Activated gamma-delta T cell treated with anti-CD3 and anti-CD28 coated beads, Interleukin-2, amount 50 U/mL, for 16 hours (primary cell): ENCODE measurements around the gene WWOX.
A peak's percentile ranks its signal among the peaks of the same experiment; 100 is the strongest.

Experiments used
- DNase-seq: peaks from one replicate; pipeline ENCODE4 v3.0.0-alpha.2; 2020; ENCODE audit warnings: low read depth

WWOX gene

DNA sequence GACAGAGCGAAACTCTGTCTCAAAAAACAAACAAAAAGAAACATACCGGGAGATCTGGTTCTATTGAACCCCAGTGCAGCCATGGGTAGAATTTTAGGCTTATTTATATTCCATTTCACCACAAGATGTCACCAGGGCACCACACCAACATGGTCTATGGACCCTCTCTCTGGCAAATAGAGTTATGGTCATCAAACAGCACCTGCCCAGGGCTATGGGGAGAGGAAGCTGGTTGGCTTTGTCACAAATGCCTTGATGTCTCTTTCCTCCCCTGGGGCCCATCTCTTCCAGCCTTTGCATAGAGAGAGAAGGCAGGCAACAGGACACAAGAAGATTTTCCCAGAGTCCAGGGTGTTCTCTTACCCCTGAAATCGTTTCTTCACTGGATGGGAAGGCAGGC is 128.4 kb downstream of the WWOX start:
- no peak for DNase-seq

GRCh38 chr16:78228704-78229103 is 129.2 kb downstream of the WWOX start:
- no peak for DNase-seq

DNA sequence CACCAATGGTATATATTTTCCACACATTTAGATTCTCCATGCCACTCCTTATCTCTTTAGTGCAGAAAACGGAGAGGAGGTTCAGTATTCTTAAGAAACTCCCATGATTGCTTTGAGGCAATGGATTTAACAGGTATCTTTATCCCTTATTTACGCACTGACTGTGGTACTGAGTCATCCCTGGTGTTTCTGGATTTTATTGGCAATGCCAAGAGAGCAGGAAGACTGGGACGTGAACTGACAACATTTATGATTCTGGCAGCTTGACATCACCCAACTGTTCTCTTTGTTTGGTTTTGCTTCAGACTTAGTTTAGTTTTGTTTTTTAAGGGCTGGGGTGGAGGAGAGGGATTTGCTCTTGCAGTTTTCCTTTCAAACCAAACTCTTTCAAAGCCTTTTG is 131.4 kb downstream of the WWOX start:
- DNase-seq = no peak

DNA sequence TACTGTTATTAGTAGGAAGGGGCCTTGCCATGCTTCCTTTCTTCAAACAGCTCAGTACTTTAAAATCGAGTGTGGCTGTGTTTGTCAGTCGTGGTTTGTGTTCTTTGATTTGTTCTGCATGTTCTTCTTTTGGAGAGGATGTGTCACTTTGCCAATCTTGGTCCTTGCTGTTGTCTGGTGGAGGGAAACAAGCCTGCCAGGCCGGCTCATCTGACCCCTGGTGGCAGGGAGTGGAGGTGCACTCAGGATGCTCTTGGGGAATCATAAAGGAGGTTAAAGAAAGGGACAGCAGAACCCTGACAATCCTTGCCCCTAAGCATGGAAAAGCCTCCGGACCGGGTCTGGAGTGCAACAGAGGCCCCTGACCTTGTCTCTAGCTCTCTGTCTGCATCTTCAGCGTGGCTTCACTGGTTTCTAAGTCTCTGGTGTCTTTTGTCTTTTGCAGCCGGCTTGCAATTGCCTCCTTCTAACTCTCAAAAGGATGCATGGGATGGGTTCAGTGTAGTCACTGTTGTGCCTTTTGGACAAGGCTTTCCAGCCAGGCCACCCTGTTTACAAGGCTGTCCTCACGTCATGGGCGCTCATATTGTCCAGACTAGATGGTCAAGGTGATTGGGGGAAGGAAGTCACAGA is 135.8 kb downstream of the WWOX start:
- peak; percentile 45 for DNase-seq

GRCh38 chr16:78235876-78236275 is 136.4 kb downstream of the WWOX start:
- no peak for DNase-seq

DNA sequence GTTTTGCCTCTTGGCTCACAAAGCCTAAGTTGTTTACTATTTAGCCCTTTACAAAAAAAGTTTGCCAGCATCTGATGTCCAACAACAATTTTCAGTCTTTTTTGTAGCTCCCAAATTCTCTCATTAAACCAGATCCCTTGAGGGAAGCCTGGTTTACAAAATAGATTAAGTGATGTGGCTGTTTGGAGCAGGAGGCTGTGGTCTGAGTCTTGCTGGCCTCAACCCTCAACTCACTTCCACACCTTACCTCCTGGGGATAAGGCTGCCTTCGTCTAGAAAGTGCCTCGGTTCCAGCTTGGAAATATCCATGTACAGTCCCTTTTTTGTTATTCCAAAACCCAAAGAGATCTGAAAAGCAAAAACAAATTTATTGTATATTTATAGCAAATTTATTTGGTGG is 138.4 kb downstream of the WWOX start:
- no peak for DNase-seq

GRCh38 chr16:78240459-78241222 is 141.2 kb downstream of the WWOX start:
- DNase-seq = no peak

DNA sequence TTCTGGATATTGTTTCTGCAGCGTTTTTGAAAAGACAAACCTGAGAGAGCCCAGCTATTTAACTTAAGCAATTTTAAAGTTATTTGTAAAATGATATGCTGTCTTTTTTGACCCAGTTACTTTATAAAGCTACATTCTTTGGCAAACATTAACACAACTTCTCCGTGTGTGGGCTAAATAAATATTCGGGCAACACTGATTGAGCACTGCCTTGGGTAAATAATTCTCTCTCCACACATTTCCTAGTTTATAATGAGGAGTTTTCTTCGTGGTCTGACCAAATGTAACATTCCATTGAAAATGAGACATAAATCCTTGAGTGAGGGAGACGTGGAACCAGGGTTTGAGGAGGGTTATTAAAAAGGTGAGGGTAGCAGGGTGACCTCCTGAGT is 142.8 kb downstream of the WWOX start:
- no peak for DNase-seq

- no peak for DNase-seq
Observed at GRCh38 chr16:78244131-78244895, 144.9 kb downstream of the WWOX start.

DNA sequence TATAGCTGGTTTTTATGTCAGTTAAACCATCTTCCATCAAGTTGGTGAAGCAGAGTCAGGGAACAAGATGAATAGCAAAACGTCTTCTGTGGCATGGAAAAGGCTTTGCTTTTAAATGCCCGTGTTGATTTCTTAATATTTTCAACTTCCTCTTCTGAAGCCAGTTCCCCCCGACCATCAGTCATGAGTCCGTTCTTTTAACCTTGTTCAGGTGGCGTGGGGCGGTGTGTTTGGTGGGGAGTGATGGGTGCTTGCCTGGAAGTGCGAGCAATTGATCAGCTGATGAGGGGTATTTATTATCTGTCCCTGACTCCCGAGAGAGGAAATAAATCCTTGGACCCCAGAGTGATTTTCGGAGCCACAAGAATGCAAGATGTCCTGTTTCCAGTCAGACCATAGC is 147.1 kb downstream of the WWOX start:
- DNase-seq = no peak

- no peak for DNase-seq
Observed at GRCh38 chr16:78249056-78249455, 149.6 kb downstream of the WWOX start.

DNA sequence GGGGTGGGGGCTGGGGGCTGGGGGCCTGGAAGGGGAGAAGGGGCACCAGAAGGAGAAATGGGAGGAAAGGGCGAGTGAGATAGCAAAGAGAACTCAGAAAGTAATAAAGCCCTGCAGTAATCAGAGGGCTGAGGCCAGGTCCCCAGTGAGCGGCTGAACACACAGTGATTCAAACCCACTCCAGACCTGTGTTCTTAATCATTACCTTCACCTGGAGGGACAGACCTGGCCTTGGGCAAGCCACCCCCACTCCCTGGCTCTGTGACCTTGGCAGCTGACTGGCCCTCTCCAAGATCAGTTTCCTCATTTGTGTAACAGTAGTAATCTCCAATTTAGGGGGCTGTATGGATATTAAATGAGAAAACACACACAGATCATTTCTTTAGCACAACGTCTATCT is 150.4 kb downstream of the WWOX start:
- DNase-seq = no peak

DNA sequence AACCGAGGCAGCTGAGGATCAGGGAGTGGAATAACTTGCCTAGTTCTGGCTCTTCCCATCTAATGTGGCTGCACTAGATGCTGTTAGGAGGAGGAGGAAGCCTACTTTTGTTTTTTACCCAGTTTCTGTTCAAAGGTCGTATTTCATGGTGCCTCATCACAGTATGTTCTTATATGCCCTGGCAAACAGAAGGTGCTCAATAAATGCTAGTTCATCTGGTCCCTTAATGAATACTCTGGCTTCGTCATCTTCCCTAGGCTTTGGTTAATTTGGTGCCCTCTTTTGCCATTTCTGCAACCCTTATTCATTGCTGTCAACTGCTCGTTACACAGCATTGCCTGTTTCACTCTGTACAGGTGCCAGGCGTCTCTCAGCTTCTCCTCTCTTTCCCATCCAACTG is 151.7 kb downstream of the WWOX start:
- DNase-seq = no peak

GRCh38 chr16:78252757-78253156 is 153.3 kb downstream of the WWOX start:
- no peak for DNase-seq

GRCh38 chr16:78254841-78255240 is 155.4 kb downstream of the WWOX start:
- no peak for DNase-seq

DNA sequence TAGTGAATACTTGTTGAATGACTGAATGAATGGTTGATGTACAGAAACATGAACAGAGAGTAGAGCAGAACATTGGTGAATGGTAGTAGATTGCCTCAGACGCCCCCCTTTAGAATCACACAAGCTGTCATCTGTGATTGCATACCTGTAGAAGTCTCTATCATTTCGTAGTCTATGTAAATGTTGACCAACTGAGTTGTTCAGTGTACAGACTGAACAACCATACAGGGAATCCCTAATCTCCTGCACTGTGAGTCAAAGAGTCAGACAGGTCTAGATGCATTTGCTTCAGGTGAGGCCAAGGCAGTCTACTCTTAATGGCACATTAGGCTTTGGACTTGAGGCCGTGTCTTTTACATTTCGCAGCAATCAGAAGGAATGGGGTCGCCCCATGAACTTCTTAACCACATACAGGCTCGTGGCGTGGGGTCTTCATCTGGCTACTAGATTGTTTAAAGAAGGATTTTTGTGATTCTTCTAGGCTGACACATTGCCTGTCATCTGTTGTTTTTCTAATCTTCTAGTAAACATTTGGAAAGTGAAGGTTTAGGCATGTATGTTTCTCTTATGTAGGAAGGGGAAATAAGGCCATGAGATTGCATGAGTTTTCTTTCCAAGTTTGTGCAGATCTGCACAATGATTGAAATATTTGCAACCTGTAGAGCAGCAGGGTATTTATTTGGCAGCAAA is 157.4 kb downstream of the WWOX start:
- DNase-seq = no peak

DNA sequence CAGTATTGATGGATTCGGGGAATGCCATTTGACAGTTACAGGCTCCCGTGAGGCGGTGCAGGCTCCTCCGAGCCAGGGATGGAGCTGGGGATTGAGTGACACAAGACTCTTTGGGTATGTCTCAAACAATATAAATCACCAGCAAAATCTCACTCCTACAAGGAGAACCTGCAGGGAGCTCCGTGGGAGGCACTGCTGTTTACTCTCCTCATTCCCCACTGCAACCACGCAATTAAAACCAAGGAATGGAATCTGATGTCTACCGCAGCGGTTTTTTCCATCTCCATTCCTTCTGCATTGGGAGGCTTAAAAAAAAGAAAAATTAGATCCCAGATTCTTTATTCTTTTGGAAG is 157.9 kb downstream of the WWOX start:
- DNase-seq = no peak

- DNase-seq = no peak
Observed at GRCh38 chr16:78258375-78259065, 159.1 kb downstream of the WWOX start.

GRCh38 chr16:78259873-78260272 is 160.4 kb downstream of the WWOX start:
- DNase-seq = no peak

DNA sequence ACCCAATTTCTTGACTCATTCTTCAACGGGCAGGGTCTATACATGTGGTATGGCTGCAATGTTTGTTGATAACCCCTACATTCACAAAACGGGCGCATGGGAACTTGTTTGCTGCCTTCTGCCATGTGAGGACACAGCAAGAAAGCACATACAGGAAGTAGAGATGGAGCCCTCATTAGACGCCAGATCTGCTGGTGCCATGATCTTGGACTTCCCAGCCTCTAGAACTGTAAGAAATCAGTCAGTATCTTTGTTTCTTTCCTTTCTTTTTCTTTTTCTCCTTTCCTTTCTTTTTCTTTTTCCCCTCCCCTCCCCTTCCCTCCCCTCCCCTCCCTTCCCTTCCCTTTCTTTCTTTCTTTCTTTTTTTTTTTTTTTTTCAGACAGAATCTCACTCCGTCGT is 165.2 kb downstream of the WWOX start:
- DNase-seq = no peak

- no peak for DNase-seq
Observed at GRCh38 chr16:78269256-78269655, 169.8 kb downstream of the WWOX start.

GRCh38 chr16:78271981-78272380 is 172.5 kb downstream of the WWOX start:
- DNase-seq = no peak
